ENCODE measurements around the gene ZMYM1.
A peak's percentile ranks its signal among the peaks of the same experiment; 100 is the strongest.
"Not testable (repeated sequence)": the region's sequence is repeated elsewhere in the genome, so short reads cannot be mapped to it uniquely, and the experiment has no call there.

ZMYM1 gene

GRCh38 chr1:35079003-35079930 lies at the start of gene ZMYM1:
TSS of gene ZMYM1 (plus strand) at chr1:35079385. CDS start at chr1:35093988, 14,603 bp downstream.
- peak; percentile 77 for DNase-seq (ENCODE audit: low read depth)

GRCh38 chr1:35029761-35030160 lies 49.4 kb upstream of the ZMYM1 start:
- DNase-seq (ENCODE audit: low read depth): no peak

DNA sequence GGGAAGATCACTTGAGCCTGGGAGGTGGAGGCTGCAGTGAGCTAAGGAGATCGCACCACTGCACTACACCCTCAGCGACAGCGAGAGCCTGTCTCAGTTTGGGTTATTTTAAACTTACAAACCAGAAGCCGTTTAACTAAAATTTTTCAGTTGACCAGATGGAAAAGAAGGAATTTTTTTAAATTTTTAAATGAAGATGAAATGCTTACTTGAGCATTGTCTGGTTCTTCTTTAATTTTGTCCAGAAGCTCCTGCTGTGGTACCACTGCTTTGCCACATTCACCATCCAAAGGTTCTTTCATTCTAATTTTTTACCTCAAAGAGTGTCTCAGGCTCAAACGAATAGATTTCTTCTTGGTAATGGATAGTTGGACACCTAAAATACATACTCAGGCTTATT lies 48.8 kb upstream of the ZMYM1 start:
- DNase-seq (ENCODE audit: low read depth): no peak

DNA sequence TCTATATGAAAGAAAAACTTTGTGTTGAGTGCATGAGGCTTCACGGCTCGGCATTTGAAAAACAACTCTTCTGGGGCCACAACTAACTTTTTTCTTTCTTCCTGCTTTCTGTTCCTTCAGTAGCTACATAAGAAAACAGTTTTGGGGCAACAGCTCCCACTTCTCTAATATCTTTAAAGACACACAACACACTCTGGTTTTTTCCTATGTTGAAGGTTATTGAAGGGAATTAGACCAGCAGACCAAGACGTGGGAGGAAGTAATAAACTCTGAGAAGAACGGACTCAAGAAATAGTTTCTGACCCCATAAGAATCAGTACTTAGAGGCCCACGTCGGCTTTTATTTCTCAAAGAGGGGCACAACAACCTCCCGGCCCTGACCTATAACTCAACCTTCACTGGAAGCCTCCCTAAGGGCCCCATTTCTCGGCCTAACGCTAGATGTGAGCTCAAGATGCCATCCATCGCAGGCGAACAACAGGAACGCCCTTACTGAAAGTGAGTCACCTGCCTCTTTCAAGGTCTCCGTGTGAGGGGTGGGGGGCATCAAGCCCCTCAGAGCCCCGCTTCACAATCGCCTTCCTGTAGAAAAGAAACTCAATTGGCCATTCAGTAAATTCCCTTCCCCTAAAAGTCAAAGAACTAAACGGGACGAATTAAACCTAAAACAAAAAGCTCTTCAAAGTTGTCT lies 48.3 kb upstream of the ZMYM1 start:
- peak; percentile 9 for DNase-seq (ENCODE audit: low read depth)

GRCh38 chr1:35032384-35032739 lies 46.8 kb upstream of the ZMYM1 start:
- no peak for DNase-seq (ENCODE audit: low read depth)

DNA sequence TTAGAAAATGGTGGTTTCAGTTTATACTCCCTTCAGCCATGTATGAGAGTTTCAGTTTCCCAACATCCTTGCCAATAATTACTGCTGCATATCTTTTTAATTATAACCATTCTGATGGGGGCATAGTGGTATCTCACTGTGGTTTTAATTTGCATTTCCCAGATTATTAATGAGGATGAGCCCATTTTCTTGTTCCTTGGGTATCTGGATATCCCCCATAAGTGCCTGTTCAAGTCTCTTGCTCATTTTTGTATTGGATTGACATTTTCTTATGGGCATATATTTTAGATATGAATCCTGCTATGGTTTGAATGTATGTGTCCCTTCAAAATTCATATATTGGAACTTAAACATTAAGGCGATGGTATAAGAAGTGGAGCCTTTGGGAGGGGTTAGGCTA lies 45.8 kb upstream of the ZMYM1 start:
- DNase-seq (ENCODE audit: low read depth): no peak

- no peak for DNase-seq (ENCODE audit: low read depth)
Observed at GRCh38 chr1:35036621-35037020, 42.6 kb upstream of the ZMYM1 start.

DNA sequence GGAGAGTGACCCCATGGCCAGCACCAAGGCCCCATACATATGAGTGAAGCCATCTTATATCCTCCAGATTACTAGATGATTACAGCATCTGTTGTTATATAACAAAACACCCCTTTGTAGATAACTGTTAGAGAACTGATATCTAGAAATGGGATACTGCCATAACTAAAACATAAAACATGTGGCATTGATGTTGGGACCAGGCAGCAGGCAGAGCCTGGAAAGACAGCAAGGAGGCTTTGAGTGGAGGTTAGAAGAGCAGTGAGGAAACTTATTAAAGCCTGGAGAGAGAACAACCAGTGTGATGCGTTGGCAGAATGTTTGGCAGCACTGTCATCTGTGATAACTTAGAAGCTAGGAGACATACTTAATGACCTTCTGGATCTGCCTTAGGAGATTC lies 42.0 kb upstream of the ZMYM1 start:
- no peak for DNase-seq (ENCODE audit: low read depth)

DNA sequence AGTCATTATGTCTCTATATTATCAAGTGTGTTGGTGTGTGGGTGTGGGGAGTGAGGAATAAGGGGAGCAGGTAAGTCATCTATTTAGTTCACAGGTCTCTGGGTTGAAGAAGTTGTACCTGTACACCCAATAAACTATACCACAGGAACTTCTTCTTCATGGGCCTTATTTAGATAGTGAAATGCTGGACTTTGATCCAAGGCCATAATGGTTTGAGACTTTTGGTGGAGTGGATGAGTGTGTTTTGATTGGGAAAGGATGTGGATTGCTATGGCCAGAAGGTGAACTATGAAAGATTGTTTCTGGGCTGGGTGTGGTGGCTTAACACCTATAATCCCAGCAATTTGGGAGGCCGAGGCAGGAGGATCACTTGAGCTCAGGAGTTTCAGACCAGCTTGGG lies 40.5 kb upstream of the ZMYM1 start:
- no peak for DNase-seq (ENCODE audit: low read depth)

DNA sequence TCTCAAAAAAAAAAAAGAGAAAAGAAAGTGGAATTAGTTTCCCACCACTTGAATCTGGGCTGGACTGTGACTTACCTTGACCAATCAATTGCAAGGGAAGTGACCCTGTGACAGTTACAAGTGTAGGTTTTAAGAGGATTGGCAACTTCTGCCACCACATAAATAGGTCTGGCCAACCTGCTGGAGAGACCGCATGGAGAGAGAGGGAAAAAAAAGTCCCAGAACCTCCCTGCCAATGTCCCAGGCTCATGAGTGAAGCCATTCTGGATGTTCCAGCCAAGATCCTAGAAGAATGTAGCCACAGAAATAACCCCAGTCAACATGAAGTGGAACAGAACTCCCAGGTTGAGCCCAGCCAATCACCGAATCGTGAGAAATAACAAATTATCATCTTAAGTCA lies 35.7 kb upstream of the ZMYM1 start:
- DNase-seq (ENCODE audit: low read depth): no peak

- no peak for DNase-seq (ENCODE audit: low read depth)
Observed at GRCh38 chr1:35044431-35044830, 34.8 kb upstream of the ZMYM1 start.

GRCh38 chr1:35046730-35047129 lies 32.5 kb upstream of the ZMYM1 start:
- no peak for DNase-seq (ENCODE audit: low read depth)

GRCh38 chr1:35047188-35047858 lies 31.9 kb upstream of the ZMYM1 start:
- no peak for DNase-seq (ENCODE audit: low read depth)

- DNase-seq (ENCODE audit: low read depth): no peak
Observed at GRCh38 chr1:35049116-35049515, 30.1 kb upstream of the ZMYM1 start.

DNA sequence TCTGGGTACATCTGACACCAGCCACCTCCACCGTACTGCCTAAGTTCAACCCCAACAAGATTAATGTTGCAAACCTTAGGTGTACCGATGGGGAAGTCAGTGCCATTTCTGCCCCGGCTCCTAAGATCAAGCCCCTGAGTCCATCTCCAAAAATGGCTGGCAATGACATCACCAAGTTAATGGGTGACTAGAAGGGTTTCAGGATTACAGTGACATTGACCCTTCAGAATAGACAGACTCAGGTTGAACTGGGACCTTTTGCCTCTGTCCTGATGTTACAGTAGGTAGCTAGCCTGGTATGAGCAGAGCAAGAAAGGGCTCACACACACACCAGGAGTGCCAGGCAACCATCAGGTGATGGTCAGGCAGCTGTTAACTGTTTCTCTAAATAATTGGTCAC lies 25.8 kb upstream of the ZMYM1 start:
- no peak for DNase-seq (ENCODE audit: low read depth)

DNA sequence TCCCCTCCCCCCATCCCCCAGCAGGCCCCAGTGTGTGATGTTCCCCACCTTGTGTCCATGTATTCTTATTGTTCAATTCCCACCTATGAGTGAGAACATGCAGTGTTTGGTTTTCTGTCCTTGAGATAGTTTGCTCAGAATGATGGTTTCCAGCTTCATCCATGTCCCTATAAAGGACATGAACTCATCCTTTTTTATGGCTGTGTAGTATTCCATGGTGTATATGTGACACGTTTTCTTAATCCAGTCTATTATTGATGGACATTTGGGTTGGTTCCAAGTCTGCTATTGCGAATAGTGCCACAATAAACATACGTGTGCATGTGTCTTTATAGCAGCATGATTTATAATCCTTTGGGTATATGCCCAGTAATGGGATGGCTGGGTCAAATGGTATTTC lies 24.9 kb upstream of the ZMYM1 start:
- not testable (repeated sequence) for DNase-seq (ENCODE audit: low read depth)

DNA sequence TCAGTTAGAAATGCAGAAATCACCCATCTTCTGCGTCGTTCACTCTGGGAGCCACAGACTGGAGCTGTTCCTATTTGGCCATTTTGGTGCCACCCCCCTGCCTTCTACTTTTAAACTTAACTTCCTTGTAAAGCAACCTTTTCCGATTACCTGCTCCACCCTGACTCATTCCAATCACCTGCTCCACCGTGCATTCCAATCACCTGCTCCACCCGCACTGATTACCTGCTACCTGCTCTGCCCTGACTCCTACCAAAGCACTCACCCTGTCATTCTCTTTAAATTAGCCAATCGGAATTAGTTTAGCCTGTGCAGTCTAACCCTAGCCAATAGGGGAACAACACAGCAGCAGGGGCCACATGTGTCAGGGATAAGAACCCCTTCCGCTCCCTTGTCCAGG lies 20.9 kb upstream of the ZMYM1 start:
- DNase-seq (ENCODE audit: low read depth): not testable (repeated sequence)

- DNase-seq (ENCODE audit: low read depth): no peak
Observed at GRCh38 chr1:35058988-35059387, 20.2 kb upstream of the ZMYM1 start.

DNA sequence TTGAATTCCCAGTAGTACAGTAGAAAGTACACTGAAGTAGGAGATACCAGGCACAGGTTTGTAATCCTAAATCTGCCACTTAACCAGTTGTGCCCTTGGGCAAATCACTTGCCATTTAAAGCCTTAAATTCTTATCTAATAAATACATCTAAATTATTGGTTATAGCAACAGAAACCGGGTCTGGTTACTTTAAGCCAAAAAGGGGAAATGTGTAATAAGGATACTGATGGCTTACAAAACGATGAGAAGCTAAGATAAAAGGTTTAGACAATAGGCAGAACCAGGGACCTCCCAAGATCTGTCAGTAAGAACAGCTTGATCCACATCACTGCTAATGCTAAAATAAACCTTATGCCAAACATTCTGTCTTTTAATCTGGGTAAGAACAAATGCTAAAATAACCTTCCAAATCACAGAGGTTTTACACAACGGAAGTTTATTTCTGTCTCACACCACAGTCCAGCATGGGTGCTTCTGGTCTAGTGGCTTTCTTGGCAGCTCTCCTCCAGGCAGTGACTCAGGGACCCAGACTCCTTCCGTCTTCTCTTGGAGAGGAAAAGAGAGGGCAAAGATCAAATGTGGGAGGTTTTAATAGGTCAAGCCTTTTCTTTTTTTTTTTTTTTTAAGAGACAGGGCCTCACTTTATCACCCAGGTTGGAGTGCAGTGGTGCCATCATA lies 16.5 kb upstream of the ZMYM1 start:
- no peak for DNase-seq (ENCODE audit: low read depth)

- no peak for DNase-seq (ENCODE audit: low read depth)
Observed at GRCh38 chr1:35064265-35064664, 14.9 kb upstream of the ZMYM1 start.

- DNase-seq (ENCODE audit: low read depth): no peak
Observed at GRCh38 chr1:35069746-35070145, 9.4 kb upstream of the ZMYM1 start.

DNA sequence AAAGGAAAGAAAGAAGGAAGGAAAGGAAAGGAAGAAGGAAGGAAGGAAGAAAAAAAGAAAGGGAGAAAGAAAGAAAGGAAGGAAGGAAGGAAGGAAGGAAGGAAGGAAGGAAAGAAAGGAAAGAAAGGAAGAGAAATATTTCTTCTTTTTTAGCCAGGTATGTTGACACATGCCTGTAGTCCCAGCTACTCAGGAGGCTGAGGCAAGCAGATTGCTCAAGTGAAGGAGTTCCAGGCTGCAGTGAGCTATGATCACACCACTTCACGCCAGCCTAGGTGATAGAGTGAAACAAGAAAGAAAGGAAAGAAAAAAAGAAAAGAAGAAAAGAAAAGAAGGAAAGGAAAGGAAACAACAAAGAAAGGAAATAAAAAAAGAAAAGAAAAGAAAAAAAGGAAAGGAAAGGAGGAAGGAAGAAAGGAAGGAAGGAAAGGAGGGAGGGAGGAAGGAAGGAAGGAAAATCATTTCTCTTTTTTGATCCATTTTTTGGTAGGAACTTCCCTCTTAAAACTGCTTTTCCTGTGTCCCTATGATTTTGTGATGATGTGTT lies 5.8 kb upstream of the ZMYM1 start:
- DNase-seq (ENCODE audit: low read depth): no peak

All from stimulated activated CD8-positive, alpha-beta memory T cell treated with anti-CD3 and anti-CD28 coated beads, Interleukin-7, amount 100 ng/mL, for 24 hours (primary cell).